Smooth muscle cell (in vitro differentiated cells): Measurements from ENCODE around the gene GDF15. TPM values are rescaled to one million over a fixed set of nuclear protein-coding genes. Genes with fewer than 3 reads are reported as not detected.

Experiments
- DNase-seq: peaks from one replicate; lab custom pipeline; 2025; ENCODE audit not compliant: unreplicated experiment; lab: John Stamatoyannopoulos, UW
- H2AFZ ChIP-seq: fragments of 200-600 bp; sonication (generic); 2 replicates; pipeline ENCODE4 v1.6.0; 2016; ENCODE audit warnings: antibody characterized with exemption, low read depth, mild to moderate bottlenecking
- H3F3A ChIP-seq: fragments of 200-600 bp; sonication (generic); 2 replicates; pipeline ENCODE4 v1.6.0; 2017; ENCODE audit warnings: antibody characterized with exemption, low read depth
- H3K27ac ChIP-seq: fragments of 200-600 bp; sonication (generic); 2 replicates; pipeline ENCODE4 v1.5.1; 2016; ENCODE audit warnings: low read depth, mild to moderate bottlenecking
- H3K27me3 ChIP-seq: fragments of 200-600 bp; sonication (generic); 2 replicates; pipeline ENCODE4 v1.6.1; 2016; ENCODE audit warnings: low read depth, mild to moderate bottlenecking
- H3K36me3 ChIP-seq: fragments of 200-600 bp; sonication (generic); 2 replicates; pipeline ENCODE4 v1.5.1; 2016; ENCODE audit warnings: low read depth
- H3K4me1 ChIP-seq: fragments of 200-600 bp; sonication (generic); 2 replicates; pipeline ENCODE4 v1.5.1; 2016; ENCODE audit warnings: low read depth
- H3K4me2 ChIP-seq: fragments of 200-600 bp; sonication (generic); 2 replicates; pipeline ENCODE4 v1.6.0; 2016; ENCODE audit warnings: mild to moderate bottlenecking
- H3K4me3 ChIP-seq: fragments of 200-600 bp; sonication (generic); 2 replicates; pipeline ENCODE4 v1.5.1; 2016; ENCODE audit warnings: mild to moderate bottlenecking
- H3K79me2 ChIP-seq: fragments of 200-600 bp; sonication (generic); 2 replicates; pipeline ENCODE4 v1.6.0; 2016; ENCODE audit warnings: low read depth, mild to moderate bottlenecking
- H3K9ac ChIP-seq: fragments of 200-600 bp; sonication (generic); 2 replicates; pipeline ENCODE4 v1.6.0; 2016; ENCODE audit warnings: low read depth
- H3K9me3 ChIP-seq: fragments of 200-600 bp; sonication (generic); replicated peaks from 2 replicates; pipeline ENCODE4 v1.5.1; 2016; ENCODE audit warnings: low read depth
- H4K20me1 ChIP-seq: fragments of 200-600 bp; sonication (generic); 2 replicates; pipeline ENCODE4 v1.6.0; 2016; ENCODE audit warnings: low read depth
- WGBS: methylation state at CpG from one replicate; pipeline ENCODE4 v1.1.7; 2016; ENCODE audit warnings: low lambda C conversion rate; 5-methylcytosine and 5-hydroxymethylcytosine counted together
- polyA plus RNA-seq: library from polyadenylated mRNA; unstranded; fragments of >200 nt; fragmentation: Nextera tagmentation; extraction: Ambion mirVana; gene quantifications from 2 replicates; pipeline ENCODE4 v1.2.1, GENCODE V29; 2016
- total RNA-seq: library from RNA; depleted of rRNA; stranded (reverse); fragments of >200 nt; gene quantifications from 2 replicates; pipeline ENCODE4 v1.2.3, GENCODE V29; 2014
- TF ChIP-seq, protein P1 (sequence below): fragments of 200-600 bp; sonication (generic); IDR thresholded peaks from 2 replicates; pipeline ENCODE4 v1.5.1; 2017; ENCODE audit warnings: borderline replicate concordance, mild to moderate bottlenecking, antibody characterized with exemption; ENCODE audit not compliant: insufficient read depth, poor library complexity, severe bottlenecking

GDF15 gene
- total and polyA plus RNA-seq, 2 experiments from 2014 or later, result 30.9 to 42.8 TPM

DNA sequence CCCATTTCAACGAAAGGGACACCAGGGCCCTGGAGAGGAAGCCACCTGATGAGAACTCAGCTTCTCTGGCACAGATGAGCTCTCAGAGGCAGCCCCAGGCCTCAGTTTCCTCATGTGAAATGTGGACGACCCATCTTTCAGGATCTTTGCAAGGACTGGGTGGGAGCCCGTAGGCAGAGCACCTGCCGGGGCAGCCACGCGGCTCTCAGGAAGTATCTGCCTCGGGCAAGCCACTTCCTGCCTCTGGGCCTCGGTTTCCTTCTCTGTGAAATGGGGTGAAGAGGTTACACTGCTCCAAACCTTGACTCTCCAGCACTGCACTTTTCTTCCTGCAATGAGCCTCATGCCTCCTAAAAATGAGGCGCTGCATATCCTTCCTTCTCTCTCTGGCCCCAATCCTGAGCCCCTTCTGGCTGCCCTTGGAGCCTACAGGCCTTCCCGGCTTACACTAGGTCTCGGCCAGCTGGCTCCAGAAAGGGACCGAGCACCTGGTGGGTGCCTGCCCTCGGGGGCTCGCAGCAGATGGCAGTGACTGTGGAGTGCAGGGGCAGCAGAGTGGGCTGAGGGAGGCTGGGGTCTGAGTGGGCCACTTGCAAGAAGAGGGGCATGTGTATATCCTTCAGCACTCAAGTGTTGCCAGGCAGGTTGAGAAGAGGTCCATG, 36.7 kb downstream of the GDF15 start:
- TF ChIP-seq, protein P1, sequence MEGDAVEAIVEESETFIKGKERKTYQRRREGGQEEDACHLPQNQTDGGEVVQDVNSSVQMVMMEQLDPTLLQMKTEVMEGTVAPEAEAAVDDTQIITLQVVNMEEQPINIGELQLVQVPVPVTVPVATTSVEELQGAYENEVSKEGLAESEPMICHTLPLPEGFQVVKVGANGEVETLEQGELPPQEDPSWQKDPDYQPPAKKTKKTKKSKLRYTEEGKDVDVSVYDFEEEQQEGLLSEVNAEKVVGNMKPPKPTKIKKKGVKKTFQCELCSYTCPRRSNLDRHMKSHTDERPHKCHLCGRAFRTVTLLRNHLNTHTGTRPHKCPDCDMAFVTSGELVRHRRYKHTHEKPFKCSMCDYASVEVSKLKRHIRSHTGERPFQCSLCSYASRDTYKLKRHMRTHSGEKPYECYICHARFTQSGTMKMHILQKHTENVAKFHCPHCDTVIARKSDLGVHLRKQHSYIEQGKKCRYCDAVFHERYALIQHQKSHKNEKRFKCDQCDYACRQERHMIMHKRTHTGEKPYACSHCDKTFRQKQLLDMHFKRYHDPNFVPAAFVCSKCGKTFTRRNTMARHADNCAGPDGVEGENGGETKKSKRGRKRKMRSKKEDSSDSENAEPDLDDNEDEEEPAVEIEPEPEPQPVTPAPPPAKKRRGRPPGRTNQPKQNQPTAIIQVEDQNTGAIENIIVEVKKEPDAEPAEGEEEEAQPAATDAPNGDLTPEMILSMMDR, result no peak
- WGBS, result 95% methylated on average over 14 of the region's 14 CpGs
- no peak overlapping the region for H3K9ac ChIP-seq

DNA sequence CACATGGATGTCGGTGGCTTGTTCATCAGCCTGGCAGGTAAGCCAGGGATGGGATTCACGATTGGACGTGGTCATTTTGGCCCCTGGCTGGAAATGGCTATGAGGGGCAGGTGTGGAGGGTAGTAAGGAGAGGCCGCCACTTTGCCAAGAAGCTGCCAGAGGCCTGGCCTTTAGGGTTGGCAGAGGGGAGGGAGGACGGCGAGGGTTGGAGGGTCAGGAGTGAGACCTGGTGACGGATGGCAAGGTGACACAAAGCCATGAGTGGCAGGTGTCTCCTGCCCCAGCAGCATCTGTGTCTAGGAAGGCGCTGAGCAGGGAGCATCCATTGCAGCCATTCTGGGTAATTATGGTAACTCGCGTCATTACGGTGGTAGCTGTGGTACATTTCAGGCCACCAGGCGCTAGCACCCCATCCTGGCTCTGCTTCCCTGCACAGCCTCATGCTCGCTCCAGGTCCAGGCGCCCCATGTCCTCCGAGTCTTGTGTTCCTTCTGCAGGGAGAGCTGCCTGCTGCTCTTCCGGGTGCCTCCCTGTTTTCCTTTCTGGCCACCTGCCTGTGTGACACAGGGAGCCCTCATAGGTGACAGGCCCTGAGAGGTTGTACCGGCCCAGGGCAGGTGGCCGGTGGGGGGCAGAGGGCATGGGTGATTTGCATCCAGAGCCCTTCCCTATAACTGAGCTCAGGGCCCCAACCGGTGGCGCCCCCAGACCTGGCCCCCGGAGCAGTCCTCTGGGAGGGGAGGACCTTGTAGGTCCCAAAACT, 37.5 kb downstream of the GDF15 start:
- Histone ChIP-seq H4K20me1 (peaks cover 74% of the 10 kb centered on the region), H3K27me3 (no peaks in the 10 kb centered on the region), H3K4me1 (peaks cover 20% of the 10 kb centered on the region), H3K9ac (no peak overlapping the region), H3K36me3 (no peaks in the 10 kb centered on the region), H3K9me3 (no peaks in the 10 kb centered on the region), H3F3A (peaks cover 3% of the 10 kb centered on the region), H3K27ac (no peak overlapping the region), H3K4me3 (no peak overlapping the region), H3K4me2 (no peak overlapping the region), H2AFZ (no peak overlapping the region), H3K79me2 (peaks cover 37% of the 10 kb centered on the region)
- TF ChIP-seq, protein P1, result no peak
- WGBS, result 98% methylated on average over 21 of the region's 21 CpGs
- DNase-seq, result no peak

More for the DNA sequence above, 36.7 kb downstream of the GDF15 start:
- H3K9me3 ChIP-seq, result no peaks in the 10 kb centered on the region
- no peak overlapping the region for H3K27ac ChIP-seq
- H3F3A ChIP-seq, result peaks cover 7% of the 10 kb centered on the region
- peaks cover 37% of the 10 kb centered on the region for H3K79me2 ChIP-seq
- H3K36me3 ChIP-seq, result no peaks in the 10 kb centered on the region
- DNase-seq, result no peak
- no peak overlapping the region for H2AFZ ChIP-seq
- H3K27me3 ChIP-seq, result no peaks in the 10 kb centered on the region
- no peak overlapping the region for H3K4me3 ChIP-seq
- no peak overlapping the region for H3K4me2 ChIP-seq
- peaks cover 74% of the 10 kb centered on the region for H4K20me1 ChIP-seq
- peaks cover 22% of the 10 kb centered on the region for H3K4me1 ChIP-seq

DNA sequence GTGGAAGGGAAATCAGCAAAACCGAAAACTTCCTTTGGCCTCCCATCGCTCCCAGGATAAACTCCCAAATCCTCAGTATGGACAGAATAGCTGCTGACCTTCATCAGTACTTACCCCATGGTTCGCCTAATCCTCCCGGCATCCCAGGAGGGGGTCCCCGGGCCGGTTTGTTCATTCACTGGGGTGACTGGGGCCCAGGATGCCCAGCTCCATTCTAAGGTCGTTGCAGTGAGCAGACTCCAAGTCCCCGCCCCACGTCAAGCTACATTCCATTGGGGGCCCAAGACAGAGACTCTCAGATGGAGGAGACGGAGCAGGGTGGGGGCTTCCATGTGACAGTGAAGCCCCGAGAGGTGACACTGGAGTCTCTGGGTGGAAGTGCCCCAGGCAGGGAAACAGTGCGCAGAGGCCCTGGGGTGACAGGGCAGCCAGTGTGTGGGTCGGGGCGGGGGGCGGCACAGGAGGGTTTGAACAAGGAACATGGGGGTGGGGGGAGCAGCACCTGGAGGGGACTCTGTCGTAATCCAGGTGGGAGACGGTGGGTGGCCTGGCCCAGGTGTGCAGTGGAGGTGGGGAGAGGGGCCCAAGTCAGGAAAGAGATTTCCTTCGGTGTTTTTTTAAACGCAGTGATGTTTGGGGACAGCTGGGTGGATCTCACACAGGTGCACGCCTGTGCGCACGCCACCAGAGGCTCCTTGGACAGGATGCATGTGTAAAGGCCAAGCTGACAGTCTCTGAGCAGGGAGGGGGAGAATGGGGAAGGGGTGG, 38.3 kb downstream of the GDF15 start:
- TF ChIP-seq, protein P1, result no peak
- no peak overlapping the region for H3K9ac ChIP-seq
- H3K4me1 ChIP-seq, result peaks cover 18% of the 10 kb centered on the region
- no peak for DNase-seq
- H3K36me3 ChIP-seq, result no peaks in the 10 kb centered on the region
- no peak overlapping the region for H3K4me2 ChIP-seq
- H4K20me1 ChIP-seq, result peaks cover 74% of the 10 kb centered on the region
- WGBS, result 85% methylated on average over 19 of the region's 22 CpGs
- no peaks in the 10 kb centered on the region for H3F3A ChIP-seq
- peaks cover 37% of the 10 kb centered on the region for H3K79me2 ChIP-seq
- H3K27ac ChIP-seq, result no peak overlapping the region
- H3K4me3 ChIP-seq, result no peak overlapping the region
- H3K27me3 ChIP-seq, result no peaks in the 10 kb centered on the region
- H2AFZ ChIP-seq, result no peak overlapping the region
- H3K9me3 ChIP-seq, result no peaks in the 10 kb centered on the region
